MM.1S (cell line): ENCODE data around the gene ABCC3.
"Not testable (repeated sequence)": the region's sequence is repeated elsewhere in the genome, so short reads cannot be mapped to it uniquely, and the experiment has no call there.

Experiments used
- DNase-seq: peaks from one replicate; pipeline ENCODE4 v3.0.0-alpha.2; 2015
- H2AFZ ChIP-seq: fragments of 300-600 bp; sonication (generic); 2 replicates; pipeline ENCODE4 v1.6.0; 2016; ENCODE audit warnings: antibody characterized with exemption, low read length
- H3F3A ChIP-seq: fragments of 300-600 bp; sonication (generic); 2 replicates; pipeline ENCODE4 v1.6.1; 2016; ENCODE audit warnings: mild to moderate bottlenecking, antibody characterized with exemption, low read length, moderate library complexity, mixed read lengths; ENCODE audit not compliant: insufficient read depth
- H3K27ac ChIP-seq: fragments of 300-600 bp; sonication (generic); 2 replicates; pipeline ENCODE4 v1.5.1; 2016; ENCODE audit warnings: mild to moderate bottlenecking, low read length
- H3K27me3 ChIP-seq: fragments of 300-600 bp; sonication (generic); replicated peaks from 2 replicates; pipeline ENCODE4 v1.6.0; 2016; ENCODE audit warnings: low read length; ENCODE audit not compliant: insufficient read depth
- H3K36me3 ChIP-seq: fragments of 300-600 bp; sonication (generic); replicated peaks from 2 replicates; pipeline ENCODE4 v1.6.1; 2016; ENCODE audit warnings: mild to moderate bottlenecking, low read length, mixed read lengths; ENCODE audit not compliant: insufficient read depth
- H3K4me1 ChIP-seq: fragments of 300-600 bp; sonication (generic); 2 replicates; pipeline ENCODE4 v1.6.1; 2016; ENCODE audit warnings: low read length, mixed read lengths
- H3K4me2 ChIP-seq: fragments of 300-600 bp; sonication (generic); 2 replicates; pipeline ENCODE4 v1.6.0; 2016; ENCODE audit warnings: low read depth, low read length
- H3K4me3 ChIP-seq: fragments of 300-600 bp; sonication (generic); 2 replicates; pipeline ENCODE4 v1.5.1; 2016; ENCODE audit warnings: low read length, mixed read lengths
- H3K79me2 ChIP-seq: fragments of 300-600 bp; sonication (generic); 2 replicates; pipeline ENCODE4 v1.6.1; 2016; ENCODE audit warnings: mixed run types, low read length, mixed read lengths
- H3K9ac ChIP-seq: fragments of 300-600 bp; sonication (generic); 2 replicates; pipeline ENCODE4 v1.6.1; 2016; ENCODE audit warnings: low read length, mixed read lengths
- H3K9me2 ChIP-seq: fragments of 300-600 bp; sonication (generic); replicated peaks from 2 replicates; pipeline ENCODE4 v1.6.1; 2016; ENCODE audit warnings: mild to moderate bottlenecking, low read length, mixed read lengths; ENCODE audit not compliant: insufficient read depth
- H3K9me3 ChIP-seq: fragments of 300-600 bp; sonication (generic); replicated peaks from 2 replicates; pipeline ENCODE4 v1.6.1; 2016; ENCODE audit warnings: mild to moderate bottlenecking, low read length, mixed read lengths; ENCODE audit not compliant: insufficient read depth
- H4K20me1 ChIP-seq: fragments of 300-600 bp; sonication (generic); 2 replicates; pipeline ENCODE4 v1.6.1; 2016; ENCODE audit warnings: mild to moderate bottlenecking, low read length, moderate library complexity, mixed read lengths; ENCODE audit not compliant: insufficient read depth
- CTCF ChIP-seq: fragments of 300-600 bp; sonication (generic); IDR thresholded peaks from 2 replicates; pipeline ENCODE4 v1.5.1; 2016; ENCODE audit warnings: antibody characterized with exemption, low read length, mixed read lengths
- EZH2 ChIP-seq: fragments of 300-600 bp; sonication (generic); optimal IDR thresholded peaks from 2 replicates; pipeline ENCODE3; 2017; ENCODE audit warnings: low read depth, mild to moderate bottlenecking, antibody characterized with exemption, low read length, mixed read lengths
- EZH2phosphoT487 ChIP-seq: fragments of 300-600 bp; sonication (generic); IDR thresholded peaks from 2 replicates; pipeline ENCODE4 v1.6.1; 2018; ENCODE audit warnings: antibody characterized with exemption, low read length

The ABCC3 gene

GRCh38 chr17:50707289-50708049, 72.8 kb downstream of the ABCC3 start, which contains the start of gene ANKRD40:
ANKRD40 (minus strand) TSS chr17:50707914; CDS start chr17:50707654, 260 bp downstream.
- H3K27me3 ChIP-seq: no peaks in the 10 kb centered on the region
- H3K4me3 ChIP-seq: peak within 1 kb of the TSS; percentile 92
- H3K27ac ChIP-seq: peak within 1 kb of the TSS; percentile 85
- peaks cover 22% of the 10 kb centered on the region for H3F3A ChIP-seq
- 0 out of 2 replicates have a peak, but pooled peaks cover 3% of the 10 kb centered on the region for H3K36me3 ChIP-seq
- H4K20me1 ChIP-seq: no peaks in the 10 kb centered on the region
- peaks cover 19% of the 10 kb centered on the region for H3K4me1 ChIP-seq
- peaks cover 65% of the 10 kb centered on the region for H3K79me2 ChIP-seq
- H3K4me2 ChIP-seq: peak within 1 kb of the TSS; percentile 84
- H3K9me2 ChIP-seq: no peaks in the 10 kb centered on the region
- H3K9ac ChIP-seq: peak within 1 kb of the TSS; percentile 86
- H3K9me3 ChIP-seq: no peaks in the 10 kb centered on the region
- TF ChIP-seq EZH2 (no peak), CTCF (no peak), EZH2phosphoT487 (no peak)
- DNase-seq: peak; percentile 90
- peak within 1 kb of the TSS; percentile 74 for H2AFZ ChIP-seq

GRCh38 chr17:50708050-50709000, 73.6 kb downstream of the ABCC3 start:
- Histone ChIP-seq H3K9me2 (no peaks in the 10 kb centered on the region), H3K9me3 (no peaks in the 10 kb centered on the region), H3K4me2 (peak overlapping the region; percentile 77), H4K20me1 (no peaks in the 10 kb centered on the region), H3K4me1 (peaks cover 16% of the 10 kb centered on the region), H3K27ac (peak overlapping the region; percentile 85), H2AFZ (peak overlapping the region; percentile 72), H3K4me3 (peak overlapping the region; percentile 71), H3K36me3 (0 out of 2 replicates have a peak, but pooled peaks cover under 1% of the 10 kb centered on the region), H3F3A (peaks cover 22% of the 10 kb centered on the region), H3K79me2 (peaks cover 56% of the 10 kb centered on the region), H3K27me3 (no peaks in the 10 kb centered on the region), H3K9ac (peak overlapping the region; percentile 81)
- peak; percentile 58 for DNase-seq
- TF ChIP-seq CTCF: no peak

GRCh38 chr17:50709053-50709452, 74.4 kb downstream of the ABCC3 start:
- peak overlapping the region; percentile 85 for H3K27ac ChIP-seq
- H3K27me3 ChIP-seq: not testable (repeated sequence)

More at GRCh38 chr17:50709053-50709452, 74.4 kb downstream of the ABCC3 start:
- Histone ChIP-seq H3K4me2 (peak overlapping the region; percentile 77), H3K4me1 (peaks cover 15% of the 10 kb centered on the region), H3K4me3 (peak overlapping the region; percentile 71), H2AFZ (peak overlapping the region; percentile 72), H3K79me2 (peaks cover 49% of the 10 kb centered on the region), H3F3A (peaks cover 22% of the 10 kb centered on the region), H3K9ac (peak overlapping the region; percentile 81)
- DNase-seq, H3K9me3 ChIP-seq, H3K36me3 ChIP-seq, H4K20me1 ChIP-seq, H3K9me2 ChIP-seq: not testable (repeated sequence)
